Transverse colon (tissue), 4 donors: Measurements from ENCODE around the gene HCFC1. TPM values are rescaled to one million over a fixed set of nuclear protein-coding genes. Genes with fewer than 3 reads are reported as not detected.

ENCODE experiments used
- DNase-seq: peaks from one replicate; pipeline ENCODE4 v3.0.0-alpha.2; 2019
- H3K27ac ChIP-seq, 4 donors: fragments of 200-600 bp; sonication (generic); 2 replicates each; pipeline ENCODE4 v1.5.1; 2016 to 2018; ENCODE audit warnings: inconsistent platforms in 4 of 4
- H3K27me3 ChIP-seq: fragments of 200-600 bp; sonication (generic); 2 replicates; pipeline ENCODE4 v1.5.1; 2017; ENCODE audit warnings: inconsistent platforms
- H3K36me3 ChIP-seq, 4 donors: fragments of 200-600 bp; sonication (generic); 2 replicates each; pipeline ENCODE4 v1.5.1; 2017 to 2019; ENCODE audit warnings: inconsistent platforms in 4 of 4
- H3K4me1 ChIP-seq, 4 donors: fragments of 200-600 bp; sonication (generic); 2 replicates each; pipeline ENCODE4 v1.5.1; 2017 to 2020; ENCODE audit warnings: inconsistent platforms in 4 of 4
- H3K4me3 ChIP-seq, 4 donors: fragments of 200-600 bp; sonication (generic); 1 replicate in 1 of 4; 2 replicates in 3 of 4; pipeline versions ENCODE4 v1.5.1 to v1.6.1; 2017 to 2019; ENCODE audit warnings: inconsistent platforms in 4 of 4
- H3K9me3 ChIP-seq, 2 donors: fragments of 200-600 bp; sonication (generic); 2 replicates each; pipeline ENCODE4 v1.5.1; 2017 to 2019; ENCODE audit warnings: inconsistent platforms in 2 of 2
- CTCF ChIP-seq, 5 experiments: fragments of 200-600 bp in 3 of 5; fragments of 450-650 bp in 2 of 5; sonication (generic) in 3 of 5; IDR thresholded peaks; 1 replicate in 2 of 5; 2 replicates in 3 of 5; pipeline ENCODE4 v1.5.1; 2016 to 2017; ENCODE audit warnings: antibody characterized with exemption in 5 of 5, inconsistent platforms in 3 of 5, mild to moderate bottlenecking in 2 of 5, moderate library complexity in 1 of 5
- EP300 ChIP-seq: sonication (generic); formaldehyde crosslinking; IDR thresholded peaks from one replicate; pipeline ENCODE4 v1.6.1; 2017; ENCODE audit warnings: antibody characterized with exemption, low read depth
- POLR2A ChIP-seq: fragments of 450-650 bp; IDR thresholded peaks from one replicate; pipeline ENCODE4 v1.6.1; 2016; ENCODE audit warnings: antibody characterized with exemption, mild to moderate bottlenecking, moderate library complexity
- POLR2AphosphoS5 ChIP-seq, 3 donors: sonication (generic); formaldehyde crosslinking; IDR thresholded peaks; one replicate each; pipeline ENCODE4 v1.6.1; 2016; ENCODE audit warnings: antibody characterized with exemption in 3 of 3
- WGBS, 2 donors: methylation state at CpG; one replicate each; pipeline ENCODE4 v1.1.5; 2018; ENCODE audit warnings: low coverage in 1 of 2; 5-methylcytosine and 5-hydroxymethylcytosine counted together
- in situ Hi-C, 4 donors: fragments of 200-750 bp; cut with MboI; loops; one replicate each; pipeline versions ENCODE4 v1.15.0 to v1.15.1; 2017; ENCODE audit warnings: low sequenced_read_pairs in 3 of 4, low pct_ligation_motif_present in 1 of 4, low pct_unique_long_range_greater_than_20kb in 1 of 4
- intact Hi-C: fragments of 100-400 bp; cut with DNase I; formaldehyde crosslinking; loops from one replicate; pipeline ENCODE4 v1.15.1; 2023; ENCODE audit warnings: low total_unique reads
- total RNA-seq, 4 donors: library from RNA; depleted of rRNA; stranded (reverse); fragments of >200 nt; gene quantifications; one replicate each; pipeline ENCODE4 v1.1.0, GENCODE V29; 2016

HCFC1 gene
- total RNA-seq, 4 donors from 2014 or later = 34.0 to 68.5 (median 49.8) TPM

- Histone ChIP-seq H3K27ac (no peak overlapping the region), H3K9me3 (no peaks in the 10 kb centered on the region), H3K27me3 (no peaks in the 10 kb centered on the region), H3K4me1 (no peaks in the 10 kb centered on the region), H3K4me3 (no peak overlapping the region), H3K36me3 (no peaks in the 10 kb centered on the region)
- intact Hi-C loops (no loop called here), in situ Hi-C loops (no loop called here)
- no peak for DNase-seq
- 81 to 83% methylated on average over 1 to 11 of the region's 11 CpGs for WGBS, 2 donors
- TF ChIP-seq CTCF (IDR thresholded peaks at IDR 0.05) (no peak), POLR2AphosphoS5 (IDR thresholded peaks at IDR 0.05) (no peak), EP300 (no peak), POLR2A (no peak)
Measured at GRCh38 chrX:154004315-154004714, 32.7 kb upstream of the HCFC1 start.

DNA sequence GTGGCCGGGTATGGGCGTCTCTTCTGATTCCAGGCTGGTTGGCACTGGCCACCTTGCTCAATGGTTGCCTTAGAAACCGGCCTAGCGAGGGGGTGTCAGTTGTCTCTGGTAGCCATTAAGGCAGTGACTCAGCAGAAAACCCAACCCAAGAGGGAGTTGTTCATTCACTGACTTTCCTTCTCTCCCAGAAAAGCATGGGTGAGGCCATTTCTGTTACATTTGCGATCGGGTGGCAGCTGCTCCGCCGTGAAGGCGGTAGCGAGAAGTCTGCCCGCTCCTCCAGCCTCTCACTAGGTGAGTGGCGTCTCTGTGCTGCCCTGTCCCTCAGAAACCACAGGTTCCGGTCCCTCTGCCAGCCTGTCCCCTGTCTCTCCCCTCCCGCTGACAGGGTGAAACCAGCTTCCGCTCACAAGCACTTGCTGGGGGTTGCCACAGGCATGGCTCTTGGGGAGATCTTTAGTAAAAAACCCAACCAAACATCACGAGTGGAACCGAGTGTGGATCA, 30.6 kb upstream of the HCFC1 start:
- H3K36me3 ChIP-seq = no peaks in the 10 kb centered on the region
- no peaks in the 10 kb centered on the region for H3K9me3 ChIP-seq
- no peaks in the 10 kb centered on the region for H3K27me3 ChIP-seq
- intact Hi-C loops = no loop called here
- no peaks in the 10 kb centered on the region for H3K4me1 ChIP-seq
- WGBS, 2 donors = 82% methylated on average over 17 of the region's 17 CpGs; no CpG with 5 or more reads in 1 of the 2 donors
- in situ Hi-C loops = no loop called here
- H3K4me3 ChIP-seq = no peak overlapping the region
- DNase-seq = peak; percentile 54
- peak overlapping the region in 3 of 4 donors; percentile 29 to 37 (median 34) for H3K27ac ChIP-seq
- TF ChIP-seq CTCF (IDR thresholded peaks at IDR 0.05) (no peak), POLR2A (no peak), POLR2AphosphoS5 (IDR thresholded peaks at IDR 0.05) (no peak), EP300 (no peak)

DNA sequence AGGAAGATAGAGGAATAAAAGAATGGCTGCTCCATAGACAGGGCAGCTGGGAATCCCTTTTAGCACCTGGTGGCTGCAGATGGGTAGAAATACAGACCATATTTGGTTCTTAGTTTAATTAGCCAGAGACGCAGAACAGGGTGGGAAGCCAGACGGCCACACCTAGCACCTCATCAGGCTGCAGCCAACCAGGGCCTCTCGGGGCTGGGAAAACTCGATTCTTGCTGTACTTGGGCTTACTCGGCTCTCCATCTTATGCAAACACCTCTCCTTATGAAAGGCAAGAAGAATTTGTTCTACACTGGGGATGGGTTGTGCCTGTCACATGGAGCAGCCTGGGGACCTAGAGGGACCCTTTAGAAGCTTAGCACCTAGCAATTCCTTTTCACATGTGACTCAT, 28.4 kb upstream of the HCFC1 start:
- Histone ChIP-seq H3K27ac (peak overlapping the region in 1 of 4 donors; percentile 28), H3K9me3 (no peaks in the 10 kb centered on the region), H3K4me3 (no peak overlapping the region), H3K4me1 (no peaks in the 10 kb centered on the region), H3K36me3 (no peaks in the 10 kb centered on the region), H3K27me3 (no peaks in the 10 kb centered on the region)
- intact Hi-C loops = no loop called here
- 46% methylated on average over 5 of the region's 5 CpGs; no CpG with 5 or more reads in 1 of the 2 donors for WGBS, 2 donors
- no peak for TF ChIP-seq POLR2AphosphoS5 (IDR thresholded peaks at IDR 0.05)
- no peak for TF ChIP-seq CTCF (IDR thresholded peaks at IDR 0.05)
- TF ChIP-seq POLR2A = no peak
- TF ChIP-seq EP300 = no peak
- no peak for DNase-seq
- in situ Hi-C loops = no loop called here

DNA sequence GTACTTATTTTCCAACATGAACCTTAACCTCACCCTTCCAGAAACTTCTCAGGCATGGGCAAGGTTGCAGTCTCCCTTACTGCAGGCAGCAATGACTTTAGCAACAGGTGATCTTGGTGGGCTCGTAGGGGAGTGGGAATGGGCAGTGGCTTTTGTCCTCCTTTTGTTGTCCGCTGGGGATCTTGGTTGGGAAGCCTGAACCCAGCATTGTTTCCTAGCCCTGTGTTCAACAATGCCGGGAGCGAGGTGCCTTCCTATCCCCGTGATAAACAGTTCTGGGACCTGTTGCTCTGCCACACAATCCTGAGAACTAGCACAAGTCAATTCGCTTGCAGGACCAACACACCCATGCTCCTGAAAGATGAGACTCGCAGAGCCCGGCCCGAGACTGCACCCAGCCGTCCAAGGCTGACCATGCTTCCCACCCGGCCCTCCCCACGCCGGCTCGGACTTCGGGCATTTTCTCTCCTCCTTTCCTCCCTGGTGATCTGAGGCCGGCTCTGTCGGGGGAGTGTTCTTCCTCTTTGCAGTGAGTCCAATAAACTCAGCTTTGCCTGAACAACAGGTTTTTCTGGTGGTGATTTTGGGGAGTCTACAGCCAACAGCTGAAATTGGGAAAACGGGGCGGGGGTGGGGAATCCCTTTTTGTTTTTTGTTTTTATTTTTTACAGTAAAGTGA, 27.9 kb upstream of the HCFC1 start:
- Histone ChIP-seq H3K27me3 (no peaks in the 10 kb centered on the region), H3K4me3 (no peak overlapping the region), H3K36me3 (no peaks in the 10 kb centered on the region), H3K27ac (peak overlapping the region in 1 of 4 donors; percentile 28), H3K4me1 (no peaks in the 10 kb centered on the region), H3K9me3 (no peaks in the 10 kb centered on the region)
- no peak for DNase-seq
- intact Hi-C loops = no loop called here
- in situ Hi-C loops = no loop called here
- 50 to 69% methylated on average over 2 to 18 of the region's 19 CpGs for WGBS, 2 donors
- TF ChIP-seq EP300 (no peak), POLR2A (no peak), POLR2AphosphoS5 (IDR thresholded peaks at IDR 0.05) (no peak), CTCF (IDR thresholded peaks at IDR 0.05) (no peak)
